ENCODE measurements around the gene CYLC1.

The CYLC1 gene

GRCh38 chrX:83860846-83861245 lies at the start of gene CYLC1:
Gene CYLC1 (plus strand): TSS chrX:83861146. CDS start chrX:83861183, 37 bp downstream.
- DNase-seq = no peak

- no peak for DNase-seq
Measured at GRCh38 chrX:83819304-83819703, 41.6 kb upstream of the CYLC1 start.

- DNase-seq = no peak
Measured at GRCh38 chrX:83829874-83830273, 31.1 kb upstream of the CYLC1 start.

GRCh38 chrX:83845397-83845796 lies 15.5 kb upstream of the CYLC1 start:
- no peak for DNase-seq

- no peak for DNase-seq
Measured at GRCh38 chrX:83847339-83847738, 13.6 kb upstream of the CYLC1 start.

- no peak for DNase-seq
Measured at GRCh38 chrX:83888585-83888984, 27.6 kb downstream of the CYLC1 start.

- no peak for DNase-seq
Measured at GRCh38 chrX:83892433-83892832, 31.5 kb downstream of the CYLC1 start.

GRCh38 chrX:83906921-83907320 lies 46.0 kb downstream of the CYLC1 start:
- no peak for DNase-seq

- no peak for DNase-seq
Measured at GRCh38 chrX:83916525-83916924, 55.6 kb downstream of the CYLC1 start.

GRCh38 chrX:83934220-83934619 lies 73.3 kb downstream of the CYLC1 start:
- no peak for DNase-seq
